ENCODE measurements around the gene MAG. TPM values are rescaled to one million over a fixed set of nuclear protein-coding genes. Genes with fewer than 3 reads are reported as not detected.

Gene MAG
- total RNA-seq, 2 donors from 2014 or later = 1.6 TPM; not detected in 1

GRCh38 chr19:35292421-35293362, 731 bp downstream of the MAG start:
- Histone ChIP-seq H3K27me3 (no peaks in the 10 kb centered on the region), H3K36me3 (replicated peaks in 1 of 2; ENCODE audit: insufficient read depth in 1 of 2, low read depth in 2 of 2) (no peaks in the 10 kb centered on the region), H3K9me3 (no peaks in the 10 kb centered on the region), H3K4me3 (no peak overlapping the region), H3K27ac (no peak overlapping the region), H3K4me1 (no peaks in the 10 kb centered on the region)
- 63 to 69% methylated on average over 20 to 23 of the region's 23 CpGs for WGBS, 2 donors
- no peak for DNase-seq
- TF ChIP-seq, protein P1, sequence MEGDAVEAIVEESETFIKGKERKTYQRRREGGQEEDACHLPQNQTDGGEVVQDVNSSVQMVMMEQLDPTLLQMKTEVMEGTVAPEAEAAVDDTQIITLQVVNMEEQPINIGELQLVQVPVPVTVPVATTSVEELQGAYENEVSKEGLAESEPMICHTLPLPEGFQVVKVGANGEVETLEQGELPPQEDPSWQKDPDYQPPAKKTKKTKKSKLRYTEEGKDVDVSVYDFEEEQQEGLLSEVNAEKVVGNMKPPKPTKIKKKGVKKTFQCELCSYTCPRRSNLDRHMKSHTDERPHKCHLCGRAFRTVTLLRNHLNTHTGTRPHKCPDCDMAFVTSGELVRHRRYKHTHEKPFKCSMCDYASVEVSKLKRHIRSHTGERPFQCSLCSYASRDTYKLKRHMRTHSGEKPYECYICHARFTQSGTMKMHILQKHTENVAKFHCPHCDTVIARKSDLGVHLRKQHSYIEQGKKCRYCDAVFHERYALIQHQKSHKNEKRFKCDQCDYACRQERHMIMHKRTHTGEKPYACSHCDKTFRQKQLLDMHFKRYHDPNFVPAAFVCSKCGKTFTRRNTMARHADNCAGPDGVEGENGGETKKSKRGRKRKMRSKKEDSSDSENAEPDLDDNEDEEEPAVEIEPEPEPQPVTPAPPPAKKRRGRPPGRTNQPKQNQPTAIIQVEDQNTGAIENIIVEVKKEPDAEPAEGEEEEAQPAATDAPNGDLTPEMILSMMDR (IDR thresholded peaks at IDR 0.05) = no peak
- no peak for TF ChIP-seq POLR2A (IDR thresholded peaks at IDR 0.05)
- intact Hi-C loops (cut with DNase I) = no loop called here
- ATAC-seq = no peak

GRCh38 chr19:35293363-35293739, 1.4 kb downstream of the MAG start:
- no peak for TF ChIP-seq POLR2A (IDR thresholded peaks at IDR 0.05)
- TF ChIP-seq, protein P1 (IDR thresholded peaks at IDR 0.05) = no peak
- Histone ChIP-seq H3K9me3 (no peaks in the 10 kb centered on the region), H3K27me3 (no peaks in the 10 kb centered on the region), H3K36me3 (replicated peaks in 1 of 2; ENCODE audit: insufficient read depth in 1 of 2, low read depth in 2 of 2) (no peaks in the 10 kb centered on the region), H3K4me3 (no peak overlapping the region), H3K27ac (no peak overlapping the region), H3K4me1 (no peaks in the 10 kb centered on the region)
- ATAC-seq = no peak
- intact Hi-C loops (cut with DNase I) = no loop called here
- WGBS, 2 donors = 36 to 43% methylated on average over 2 to 7 of the region's 7 CpGs
- DNase-seq = no peak

DNA sequence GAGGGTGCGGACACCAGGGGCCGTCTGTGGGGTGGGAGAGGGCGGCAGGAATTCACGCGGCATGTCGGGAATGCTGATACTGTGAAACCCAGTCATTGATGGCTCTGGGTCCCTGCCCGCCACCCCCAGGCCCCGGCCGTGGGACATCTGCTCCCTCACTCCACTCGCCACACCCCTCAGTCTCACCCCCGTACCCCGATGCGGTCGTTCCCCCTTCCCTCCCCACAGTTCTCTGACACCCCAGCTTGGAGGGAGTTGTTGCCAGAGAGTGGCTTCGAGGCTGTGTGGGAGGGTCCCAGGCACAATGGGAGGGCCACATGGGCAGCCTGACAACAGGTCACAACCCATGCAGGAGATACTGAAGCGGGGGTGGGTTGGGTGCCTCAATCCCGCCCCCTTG, 1.8 kb downstream of the MAG start:
- WGBS, 2 donors = 28 to 29% methylated on average over 14 of the region's 17 CpGs
- TF ChIP-seq, protein P1 (IDR thresholded peaks at IDR 0.05) = no peak
- no peak for TF ChIP-seq POLR2A (IDR thresholded peaks at IDR 0.05)
- Histone ChIP-seq H3K4me3 (no peak overlapping the region), H3K27ac (no peak overlapping the region), H3K27me3 (no peaks in the 10 kb centered on the region), H3K36me3 (replicated peaks in 1 of 2; ENCODE audit: insufficient read depth in 1 of 2, low read depth in 2 of 2) (no peaks in the 10 kb centered on the region), H3K9me3 (no peaks in the 10 kb centered on the region), H3K4me1 (no peaks in the 10 kb centered on the region)
- intact Hi-C loops (cut with DNase I) = no loop called here
- DNase-seq (no peak), ATAC-seq (no peak)

GRCh38 chr19:35294328-35294727, 2.4 kb downstream of the MAG start:
- intact Hi-C loops (cut with DNase I) = no loop called here
- H3K4me3 ChIP-seq = no peak overlapping the region
- WGBS, 2 donors = 67 to 69% methylated on average over 3 of the region's 3 CpGs

More at GRCh38 chr19:35294328-35294727, 2.4 kb downstream of the MAG start:
- ATAC-seq (no peak), DNase-seq (no peak)
- TF ChIP-seq, protein P1 (IDR thresholded peaks at IDR 0.05) = no peak
- no peak for TF ChIP-seq POLR2A (IDR thresholded peaks at IDR 0.05)
- H3K4me1 ChIP-seq = no peaks in the 10 kb centered on the region
- no peak overlapping the region for H3K27ac ChIP-seq
- H3K27me3 ChIP-seq = no peaks in the 10 kb centered on the region
- no peaks in the 10 kb centered on the region for H3K36me3 ChIP-seq (replicated peaks in 1 of 2; ENCODE audit: insufficient read depth in 1 of 2, low read depth in 2 of 2)
- H3K9me3 ChIP-seq = no peaks in the 10 kb centered on the region

Data from body of pancreas (tissue), 4 donors.